ENCODE data around the gene VKORC1L1. TPM values are rescaled to one million over a fixed set of nuclear protein-coding genes. Genes with fewer than 3 reads are reported as not detected.

The VKORC1L1 gene
- total RNA-seq, 1 experiment from 2014 or later: 29.4 TPM

- Histone ChIP-seq H4K91ac (ENCODE audit: insufficient read length, low read depth, low read length) (no peak overlapping the region), H3K4ac (ENCODE audit: low read depth, low read length) (no peak overlapping the region), H4K8ac (replicated peaks; ENCODE audit: insufficient read length, low read depth, low read length) (no peak overlapping the region), H2AK5ac (ENCODE audit: insufficient read length, low read length) (no peak overlapping the region), H2BK12ac (ENCODE audit: insufficient read length, low read depth, low read length) (no peak overlapping the region), H3K56ac (ENCODE audit: insufficient read length, low read depth, low read length) (no peak overlapping the region), H2BK20ac (ENCODE audit: low read depth, low read length, poor library complexity, severe bottlenecking) (no peak overlapping the region), H3K9ac (ENCODE audit: extremely low read depth, insufficient read length, low read length) (no peak overlapping the region), H2BK15ac (ENCODE audit: low read depth, low read length) (no peak overlapping the region), H3T11ph (ENCODE audit: low read length) (no peak overlapping the region), H3K79me2 (ENCODE audit: insufficient read depth, low read length) (no peaks in the 10 kb centered on the region), H3K23ac (ENCODE audit: insufficient read length, low read depth, low read length) (no peak overlapping the region), H3K14ac (ENCODE audit: insufficient read depth, low read length) (no peak overlapping the region), H3K18ac (ENCODE audit: insufficient read length, low read depth, low read length) (no peak overlapping the region), H3K27ac (ENCODE audit: insufficient read length, low read depth, low read length) (no peak overlapping the region), H2BK120ac (ENCODE audit: low read depth, low read length, poor library complexity, severe bottlenecking) (no peak overlapping the region), H2BK5ac (ENCODE audit: insufficient read length, low read length) (no peak overlapping the region), H3K79me1 (ENCODE audit: insufficient read depth, low read depth, low read length, poor library complexity, severe bottlenecking) (peaks cover 3% of the 10 kb centered on the region), H2AFZ (ENCODE audit: low read length) (no peak overlapping the region), H4K5ac (ENCODE audit: insufficient read length, low read depth, low read length) (no peak overlapping the region), H4K20me1 (ENCODE audit: control insufficient read depth, insufficient read depth, insufficient read length) (peaks cover 5% of the 10 kb centered on the region), H3K4me2 (ENCODE audit: insufficient read depth, insufficient read length, low read length) (no peak overlapping the region), H3K23me2 (ENCODE audit: insufficient read length, low read depth, low read length, poor library complexity, severe bottlenecking) (no peaks in the 10 kb centered on the region), H3K4me1 (ENCODE audit: insufficient read depth, low read length) (no peaks in the 10 kb centered on the region), H3K9me3 (ENCODE audit: control insufficient read depth, low read depth, low read length) (no peaks in the 10 kb centered on the region), H3K27me3 (ENCODE audit: insufficient read depth, low read length) (no peaks in the 10 kb centered on the region)
- WGBS (ENCODE audit: extremely low coverage, insufficient read length, low lambda C conversion rate): no CpG with 5 or more reads among the region's 11 CpGs
- Mint-ChIP-seq H3K9me3 (no peaks in the 10 kb centered on the region), H3K27me3 (ENCODE audit: low read depth) (no peaks in the 10 kb centered on the region), H3K4me1 (peaks cover 1 to 2% of the 10 kb centered on the region in 2 experiments; a peak in 2 of 4 replicates), H3K4me3 (no peak overlapping the region), H3K36me3 (ENCODE audit: insufficient read depth in 1 of 3, low read depth in 3 of 3) (peaks cover 36 to 67% (median 56%) of the 10 kb centered on the region in 3 experiments; a peak in 6 of 7 replicates), H3K27ac (no peak overlapping the region)
- peak; percentile 30 for DNase-seq
- TF ChIP-seq CTCF (conservative IDR thresholded peaks at IDR 0.05): 0 out of 3 replicates have a peak, but pooled peaks have one; percentile 17
Observed at GRCh38 chr7:65975814-65976445, 103.1 kb downstream of the VKORC1L1 start.

All from H9 (cell line).